Stomach (tissue), 4 donors: ENCODE measurements around the gene CDH12.

ENCODE experiments used
- POLR2A ChIP-seq, 4 donors: fragments of 450-650 bp; IDR thresholded peaks; one replicate each; pipeline ENCODE4 v1.6.1; 2016; ENCODE audit warnings: antibody characterized with exemption in 4 of 4, control low read depth in 2 of 4, mild to moderate bottlenecking in 1 of 4, moderate library complexity in 1 of 4
- POLR2AphosphoS5 ChIP-seq, 3 donors: sonication (generic); formaldehyde crosslinking; IDR thresholded peaks; one replicate each; pipeline ENCODE4 v1.6.1; 2016; ENCODE audit warnings: antibody characterized with exemption in 3 of 3
- TF ChIP-seq, protein P1 (sequence below), 7 experiments: fragments of 450-650 bp in 4 of 7; fragments of 200-600 bp in 3 of 7; sonication (generic) in 3 of 7; IDR thresholded peaks; one replicate each; pipeline ENCODE4 v1.5.1; 2016 to 2019; ENCODE audit warnings: antibody characterized with exemption in 7 of 7, control low read depth in 2 of 7, mild to moderate bottlenecking in 1 of 7

DNA sequence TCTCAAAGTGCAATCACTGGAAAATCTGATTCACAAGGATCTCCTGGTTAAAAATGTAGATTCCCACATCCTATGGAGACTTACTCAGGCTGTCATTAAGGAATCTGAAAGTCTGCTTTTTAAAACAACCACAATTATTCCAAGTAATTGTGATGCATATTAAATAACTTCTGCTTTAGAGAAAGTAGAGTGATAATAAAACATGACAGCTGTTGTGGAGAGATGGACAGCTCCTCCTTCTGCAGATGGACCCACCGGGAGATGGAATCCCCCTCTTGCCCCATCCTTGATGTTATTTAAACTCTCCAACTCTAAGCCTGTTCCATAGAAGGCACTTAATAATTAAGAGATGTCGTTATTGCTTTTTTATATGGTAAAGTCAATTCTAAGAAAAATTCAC, 802.2 kb downstream of the CDH12 start:
- TF ChIP-seq, protein P1, sequence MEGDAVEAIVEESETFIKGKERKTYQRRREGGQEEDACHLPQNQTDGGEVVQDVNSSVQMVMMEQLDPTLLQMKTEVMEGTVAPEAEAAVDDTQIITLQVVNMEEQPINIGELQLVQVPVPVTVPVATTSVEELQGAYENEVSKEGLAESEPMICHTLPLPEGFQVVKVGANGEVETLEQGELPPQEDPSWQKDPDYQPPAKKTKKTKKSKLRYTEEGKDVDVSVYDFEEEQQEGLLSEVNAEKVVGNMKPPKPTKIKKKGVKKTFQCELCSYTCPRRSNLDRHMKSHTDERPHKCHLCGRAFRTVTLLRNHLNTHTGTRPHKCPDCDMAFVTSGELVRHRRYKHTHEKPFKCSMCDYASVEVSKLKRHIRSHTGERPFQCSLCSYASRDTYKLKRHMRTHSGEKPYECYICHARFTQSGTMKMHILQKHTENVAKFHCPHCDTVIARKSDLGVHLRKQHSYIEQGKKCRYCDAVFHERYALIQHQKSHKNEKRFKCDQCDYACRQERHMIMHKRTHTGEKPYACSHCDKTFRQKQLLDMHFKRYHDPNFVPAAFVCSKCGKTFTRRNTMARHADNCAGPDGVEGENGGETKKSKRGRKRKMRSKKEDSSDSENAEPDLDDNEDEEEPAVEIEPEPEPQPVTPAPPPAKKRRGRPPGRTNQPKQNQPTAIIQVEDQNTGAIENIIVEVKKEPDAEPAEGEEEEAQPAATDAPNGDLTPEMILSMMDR (IDR thresholded peaks at IDR 0.05), result no peak
- TF ChIP-seq POLR2A (IDR thresholded peaks at IDR 0.05) (no peak), POLR2AphosphoS5 (IDR thresholded peaks at IDR 0.05) (no peak)
